IPS-18a (cell line): ENCODE data around the gene MLKL.

Experiments used
- H3K27ac ChIP-seq: one replicate; pipeline ENCODE4 v1.5.1; 2013; ENCODE audit warnings: low read length
- H3K27me3 ChIP-seq: one replicate; pipeline ENCODE4 v1.6.1; 2013; ENCODE audit warnings: mild to moderate bottlenecking, low read length; ENCODE audit not compliant: control insufficient read depth, insufficient read depth
- H3K36me3 ChIP-seq: one replicate; pipeline ENCODE4 v1.6.1; 2013; ENCODE audit warnings: low read depth, low read length; ENCODE audit not compliant: control insufficient read depth
- H3K4me1 ChIP-seq: one replicate; pipeline ENCODE4 v1.6.1; 2013; ENCODE audit warnings: low read depth, low read length; ENCODE audit not compliant: control insufficient read depth
- H3K4me3 ChIP-seq: one replicate; pipeline ENCODE4 v1.5.1; 2013; ENCODE audit warnings: low read length
- H3K9ac ChIP-seq: one replicate; pipeline ENCODE4 v1.6.1; 2013; ENCODE audit warnings: mild to moderate bottlenecking, low read length, moderate library complexity
- H3K9me3 ChIP-seq: one replicate; pipeline ENCODE4 v1.6.1; 2013; ENCODE audit warnings: low read depth, low read length; ENCODE audit not compliant: control insufficient read depth

Gene MLKL

GRCh38 chr16:74718140-74718539 is 17.5 kb upstream of the MLKL start:
- Histone ChIP-seq H3K4me3 (no peak overlapping the region), H3K36me3 (no peaks in the 10 kb centered on the region), H3K9ac (no peak overlapping the region), H3K4me1 (no peaks in the 10 kb centered on the region), H3K27ac (no peak overlapping the region), H3K9me3 (no peaks in the 10 kb centered on the region), H3K27me3 (no peaks in the 10 kb centered on the region)

- no peak overlapping the region for H3K4me3 ChIP-seq
- no peaks in the 10 kb centered on the region for H3K9me3 ChIP-seq
- H3K27ac ChIP-seq: no peak overlapping the region
- no peaks in the 10 kb centered on the region for H3K36me3 ChIP-seq
- H3K27me3 ChIP-seq: no peaks in the 10 kb centered on the region
- no peaks in the 10 kb centered on the region for H3K4me1 ChIP-seq
- no peak overlapping the region for H3K9ac ChIP-seq
Measured at GRCh38 chr16:74717367-74717766, 16.7 kb upstream of the MLKL start.

DNA sequence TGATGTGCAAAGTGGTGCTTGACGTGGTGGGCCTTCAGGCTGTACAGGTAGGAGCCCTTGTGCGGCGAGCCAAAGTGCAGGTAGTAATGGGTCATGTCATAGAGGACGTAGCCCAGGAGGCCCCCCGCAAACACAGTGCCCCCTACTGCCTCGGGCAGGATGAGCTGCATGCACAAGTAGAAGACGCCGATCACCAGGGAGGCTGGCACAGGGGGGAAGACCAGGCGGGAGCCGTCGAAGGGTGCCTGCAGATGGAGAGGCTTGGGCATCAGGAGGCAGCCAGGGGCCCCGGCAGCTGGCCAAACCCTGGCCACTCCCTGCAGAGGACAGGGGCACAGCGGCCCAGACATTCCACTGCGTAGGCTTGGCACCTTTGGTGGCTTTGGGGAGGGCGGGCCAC is 15.7 kb upstream of the MLKL start:
- Histone ChIP-seq H3K4me3 (no peak overlapping the region), H3K9ac (no peak overlapping the region), H3K4me1 (no peaks in the 10 kb centered on the region), H3K27me3 (no peaks in the 10 kb centered on the region), H3K36me3 (no peaks in the 10 kb centered on the region), H3K9me3 (no peaks in the 10 kb centered on the region), H3K27ac (no peak overlapping the region)

- H3K9me3 ChIP-seq: no peaks in the 10 kb centered on the region
- H3K4me3 ChIP-seq: no peak overlapping the region
- no peak overlapping the region for H3K27ac ChIP-seq
- H3K36me3 ChIP-seq: no peaks in the 10 kb centered on the region
- H3K27me3 ChIP-seq: no peaks in the 10 kb centered on the region
- H3K9ac ChIP-seq: no peak overlapping the region
- no peaks in the 10 kb centered on the region for H3K4me1 ChIP-seq
Measured at GRCh38 chr16:74713876-74714275, 13.2 kb upstream of the MLKL start.

GRCh38 chr16:74713325-74713724 is 12.7 kb upstream of the MLKL start:
- H3K36me3 ChIP-seq: no peaks in the 10 kb centered on the region
- no peak overlapping the region for H3K9ac ChIP-seq
- no peak overlapping the region for H3K27ac ChIP-seq
- no peaks in the 10 kb centered on the region for H3K4me1 ChIP-seq
- H3K9me3 ChIP-seq: no peaks in the 10 kb centered on the region
- H3K4me3 ChIP-seq: no peak overlapping the region
- H3K27me3 ChIP-seq: no peaks in the 10 kb centered on the region

DNA sequence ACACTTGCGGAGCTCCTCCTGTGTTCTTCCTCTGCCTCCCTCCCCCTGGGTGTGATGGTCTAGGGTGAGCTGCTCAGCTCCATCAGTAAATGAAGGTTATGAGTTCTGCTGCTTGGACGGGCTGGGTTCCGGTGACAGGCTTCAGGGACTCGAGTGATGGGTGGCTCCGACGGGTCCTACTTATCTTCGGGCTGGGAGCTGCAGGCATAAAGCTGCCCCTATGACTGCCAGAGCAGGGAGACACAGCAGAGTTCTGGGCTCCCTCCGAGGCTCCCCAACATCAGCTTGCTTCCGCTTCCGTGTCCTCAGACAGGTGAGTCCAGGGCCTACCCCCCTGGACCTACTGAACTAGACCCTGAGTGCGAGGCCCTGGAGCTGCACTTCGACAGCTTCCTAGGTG is 11.3 kb upstream of the MLKL start:
- H3K9me3 ChIP-seq: no peaks in the 10 kb centered on the region

GRCh38 chr16:74710401-74710800 is 9.7 kb upstream of the MLKL start:
- H3K36me3 ChIP-seq: no peaks in the 10 kb centered on the region
- no peaks in the 10 kb centered on the region for H3K4me1 ChIP-seq
- no peak overlapping the region for H3K4me3 ChIP-seq
- no peaks in the 10 kb centered on the region for H3K9me3 ChIP-seq
- no peak overlapping the region for H3K9ac ChIP-seq
- no peak overlapping the region for H3K27ac ChIP-seq
- H3K27me3 ChIP-seq: no peaks in the 10 kb centered on the region

More for the DNA sequence above, 11.3 kb upstream of the MLKL start:
- Histone ChIP-seq H3K4me1 (no peaks in the 10 kb centered on the region), H3K27ac (no peak overlapping the region), H3K27me3 (no peaks in the 10 kb centered on the region), H3K36me3 (no peaks in the 10 kb centered on the region), H3K9ac (no peak overlapping the region), H3K4me3 (no peak overlapping the region)

- no peak overlapping the region for H3K9ac ChIP-seq
- no peak overlapping the region for H3K27ac ChIP-seq
- no peaks in the 10 kb centered on the region for H3K4me1 ChIP-seq
- H3K9me3 ChIP-seq: no peaks in the 10 kb centered on the region
- H3K27me3 ChIP-seq: no peaks in the 10 kb centered on the region
- no peak overlapping the region for H3K4me3 ChIP-seq
- no peaks in the 10 kb centered on the region for H3K36me3 ChIP-seq
Measured at GRCh38 chr16:74709441-74709877, 8.8 kb upstream of the MLKL start.

GRCh38 chr16:74700116-74700437 is 585 bp downstream of the MLKL start:
- H3K4me3 ChIP-seq: no peak overlapping the region
- no peaks in the 10 kb centered on the region for H3K36me3 ChIP-seq
- peaks cover 3% of the 10 kb centered on the region for H3K4me1 ChIP-seq
- no peaks in the 10 kb centered on the region for H3K9me3 ChIP-seq
- no peak overlapping the region for H3K27ac ChIP-seq
- H3K27me3 ChIP-seq: no peaks in the 10 kb centered on the region
- H3K9ac ChIP-seq: no peak overlapping the region

GRCh38 chr16:74699666-74700065 is 996 bp downstream of the MLKL start:
- Histone ChIP-seq H3K4me1 (peaks cover 3% of the 10 kb centered on the region), H3K9me3 (no peaks in the 10 kb centered on the region), H3K9ac (no peak overlapping the region), H3K4me3 (no peak overlapping the region), H3K27me3 (no peaks in the 10 kb centered on the region), H3K27ac (no peak overlapping the region), H3K36me3 (no peaks in the 10 kb centered on the region)

GRCh38 chr16:74698222-74698621 is 2.4 kb downstream of the MLKL start:
- H3K9ac ChIP-seq: no peak overlapping the region
- H3K36me3 ChIP-seq: no peaks in the 10 kb centered on the region
- no peaks in the 10 kb centered on the region for H3K9me3 ChIP-seq
- no peak overlapping the region for H3K4me3 ChIP-seq
- H3K27me3 ChIP-seq: no peaks in the 10 kb centered on the region
- H3K27ac ChIP-seq: no peak overlapping the region
- H3K4me1 ChIP-seq: peaks cover 3% of the 10 kb centered on the region

GRCh38 chr16:74695450-74696422 is 4.9 kb downstream of the MLKL start:
- H3K4me3 ChIP-seq: peak overlapping the region; percentile 66
- no peak overlapping the region for H3K9ac ChIP-seq
- H3K27me3 ChIP-seq: no peaks in the 10 kb centered on the region
- no peak overlapping the region for H3K27ac ChIP-seq
- no peaks in the 10 kb centered on the region for H3K36me3 ChIP-seq
- H3K9me3 ChIP-seq: no peaks in the 10 kb centered on the region
- peaks cover 3% of the 10 kb centered on the region for H3K4me1 ChIP-seq
